Fibroblast of skin of right biceps (primary cell): ENCODE measurements around the gene IL1RAPL2.
"Not testable (repeated sequence)": the region's sequence is repeated elsewhere in the genome, so short reads cannot be mapped to it uniquely, and the experiment has no call there.

Source experiments
- DNase-seq: peaks from one replicate; pipeline ENCODE4 v3.0.0-alpha.2; 2013

IL1RAPL2 gene

GRCh38 chrX:105725228-105725627 is 1159.2 kb downstream of the IL1RAPL2 start:
- DNase-seq = no peak

GRCh38 chrX:105738162-105738561 is 1172.2 kb downstream of the IL1RAPL2 start:
- DNase-seq = no peak

- no peak for DNase-seq
These were observed 1178.3 kb downstream of the IL1RAPL2 start for GRCh38 chrX:105744291-105744690.

- no peak for DNase-seq
These were observed 1178.9 kb downstream of the IL1RAPL2 start for GRCh38 chrX:105744946-105745345.

GRCh38 chrX:105745863-105746262 is 1179.9 kb downstream of the IL1RAPL2 start:
- DNase-seq = no peak

- no peak for DNase-seq
These were observed 1186.4 kb downstream of the IL1RAPL2 start for GRCh38 chrX:105752338-105752956.

- DNase-seq = no peak
These were observed 1187.4 kb downstream of the IL1RAPL2 start for GRCh38 chrX:105753411-105753810.

- no peak for DNase-seq
These were observed 1188.4 kb downstream of the IL1RAPL2 start for GRCh38 chrX:105754286-105754964.

GRCh38 chrX:105755109-105755508 is 1189.1 kb downstream of the IL1RAPL2 start:
- DNase-seq = no peak

- no peak for DNase-seq
These were observed 1192.8 kb downstream of the IL1RAPL2 start for GRCh38 chrX:105758754-105759153.

- DNase-seq = no peak
These were observed 1193.6 kb downstream of the IL1RAPL2 start for GRCh38 chrX:105759598-105759997.

GRCh38 chrX:105765691-105766090 is 1199.7 kb downstream of the IL1RAPL2 start:
- no peak for DNase-seq

- DNase-seq = no peak
These were observed 1207.8 kb downstream of the IL1RAPL2 start for GRCh38 chrX:105773801-105774200.

GRCh38 chrX:105775679-105776078 is 1209.7 kb downstream of the IL1RAPL2 start:
- DNase-seq = no peak

- no peak for DNase-seq
These were observed 1215.8 kb downstream of the IL1RAPL2 start for GRCh38 chrX:105781804-105782203.

- not testable (repeated sequence) for DNase-seq
These were observed 1230.9 kb downstream of the IL1RAPL2 start for GRCh38 chrX:105796877-105797276.

- no peak for DNase-seq
These were observed 1237.9 kb downstream of the IL1RAPL2 start for GRCh38 chrX:105803891-105804290.

- not testable (repeated sequence) for DNase-seq
These were observed 1239.7 kb downstream of the IL1RAPL2 start for GRCh38 chrX:105805655-105806054.

GRCh38 chrX:105816517-105816916 is 1250.5 kb downstream of the IL1RAPL2 start:
- DNase-seq = peak; percentile 0
